ENCODE data around the gene ERG.
A peak's percentile ranks its signal among the peaks of the same experiment; 100 is the strongest.

ERG gene

DNA sequence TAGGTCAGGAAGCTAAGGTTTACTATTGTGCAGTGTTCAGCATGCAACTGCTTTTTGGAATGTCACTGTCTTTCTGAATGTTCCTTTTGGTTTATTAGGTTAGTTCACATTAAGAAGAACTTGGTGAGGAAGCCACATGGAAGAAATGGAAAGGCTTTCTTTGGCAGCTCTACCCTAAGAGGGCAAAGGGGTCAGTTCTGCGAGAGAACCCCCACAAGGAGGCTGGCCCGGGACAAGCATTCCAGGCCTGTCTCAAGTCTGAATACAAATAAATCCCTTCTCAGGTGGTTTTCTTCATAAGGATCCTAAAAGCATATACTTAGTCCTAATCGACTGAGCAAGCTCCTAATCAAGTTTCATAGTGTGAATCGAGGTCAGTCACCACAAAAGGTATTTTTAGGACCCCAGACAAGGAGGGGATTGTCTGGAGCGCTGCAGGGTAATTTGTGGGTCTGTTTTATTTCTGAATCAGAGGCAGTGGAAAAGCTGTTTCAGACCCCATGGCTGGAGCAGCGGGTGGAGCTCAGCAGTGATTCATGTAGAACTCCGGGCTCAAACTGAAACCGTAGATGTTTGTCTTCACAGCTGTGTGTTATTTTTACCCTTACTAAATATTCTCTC, 63.3 kb downstream of the ERG start:
- DNase-seq, result peak; percentile 85

DNA sequence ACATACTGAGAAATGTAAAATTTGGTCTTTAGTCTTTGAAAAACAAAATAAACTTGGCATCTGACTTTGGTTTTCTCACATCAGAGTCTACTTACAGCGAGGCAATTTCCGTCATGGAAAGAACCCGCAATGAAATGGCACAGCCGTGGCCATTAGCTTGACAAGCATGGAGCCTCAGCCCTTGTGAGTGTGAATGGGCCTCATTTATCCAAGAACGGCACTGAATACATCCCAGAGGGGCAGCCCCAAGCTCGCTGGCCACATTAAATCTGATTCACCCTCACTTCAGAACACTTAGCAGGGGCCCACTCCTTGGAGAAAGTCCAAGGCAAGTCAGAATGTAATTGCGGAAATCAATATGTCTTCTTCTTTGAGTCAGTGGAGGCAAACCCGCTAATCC, 64.8 kb downstream of the ERG start:
- no peak for DNase-seq

DNA sequence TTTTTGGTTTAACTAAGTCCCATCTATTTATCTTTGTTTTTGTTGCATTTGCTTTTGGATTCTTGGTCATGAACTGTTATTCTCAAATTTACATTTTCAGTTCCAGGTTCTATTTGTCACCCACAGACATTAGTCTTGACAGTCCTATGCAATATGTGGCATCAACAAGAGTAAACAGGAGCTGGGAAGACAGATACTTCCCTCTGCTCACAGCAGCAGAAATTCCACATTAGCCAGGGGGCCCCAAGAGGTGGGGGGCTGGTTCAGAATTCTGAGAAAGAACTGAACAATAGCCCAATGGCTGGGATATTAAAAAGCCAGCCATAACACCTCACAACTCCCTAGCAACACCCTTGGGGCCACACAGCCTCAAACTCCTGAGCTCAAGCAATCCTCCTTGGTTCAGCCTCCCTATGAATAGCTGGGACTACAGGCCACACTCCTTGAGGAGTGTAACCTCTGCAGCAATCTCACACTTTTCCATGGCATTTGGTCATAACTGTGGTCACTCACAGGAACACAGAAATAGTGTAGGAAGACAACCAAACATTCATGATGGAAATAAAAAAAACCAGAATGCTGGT, 67.8 kb downstream of the ERG start:
- no peak for DNase-seq

DNA sequence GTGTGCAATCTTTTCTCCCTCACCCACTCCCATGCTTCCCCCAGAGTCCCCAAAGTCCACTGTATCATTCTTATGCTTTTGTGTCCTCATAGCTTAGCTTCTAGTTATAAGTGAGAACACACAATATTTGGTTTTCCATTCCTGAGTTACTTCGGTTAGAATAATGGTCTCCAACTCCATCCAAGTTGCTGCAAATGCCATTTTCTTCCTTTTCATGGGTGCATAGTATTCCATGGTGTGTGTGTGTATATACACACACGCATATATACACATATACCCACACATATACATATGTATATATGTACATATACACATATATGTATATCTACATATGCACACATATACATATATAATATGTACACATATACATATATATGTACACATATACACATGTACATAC, 69.3 kb downstream of the ERG start:
- DNase-seq, result no peak

DNA sequence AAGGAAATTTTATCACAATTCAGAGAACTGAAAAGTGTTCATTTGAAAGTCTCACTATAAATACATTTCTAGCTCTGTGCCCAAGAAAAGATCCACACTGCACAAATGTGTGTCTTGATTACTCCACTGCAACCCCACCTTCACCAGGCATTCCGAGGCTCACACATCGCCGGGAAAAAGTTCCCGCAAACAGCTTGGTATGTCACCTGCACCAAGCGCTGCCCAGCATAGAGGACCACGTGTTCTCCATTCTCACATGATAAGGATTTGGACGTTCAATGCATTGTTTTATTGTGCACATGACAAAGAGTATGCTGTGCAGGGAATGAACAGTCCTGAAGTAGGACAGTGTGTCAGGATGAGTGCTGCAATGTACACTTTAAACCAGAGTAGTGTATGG, 70.1 kb downstream of the ERG start:
- DNase-seq, result no peak

DNA sequence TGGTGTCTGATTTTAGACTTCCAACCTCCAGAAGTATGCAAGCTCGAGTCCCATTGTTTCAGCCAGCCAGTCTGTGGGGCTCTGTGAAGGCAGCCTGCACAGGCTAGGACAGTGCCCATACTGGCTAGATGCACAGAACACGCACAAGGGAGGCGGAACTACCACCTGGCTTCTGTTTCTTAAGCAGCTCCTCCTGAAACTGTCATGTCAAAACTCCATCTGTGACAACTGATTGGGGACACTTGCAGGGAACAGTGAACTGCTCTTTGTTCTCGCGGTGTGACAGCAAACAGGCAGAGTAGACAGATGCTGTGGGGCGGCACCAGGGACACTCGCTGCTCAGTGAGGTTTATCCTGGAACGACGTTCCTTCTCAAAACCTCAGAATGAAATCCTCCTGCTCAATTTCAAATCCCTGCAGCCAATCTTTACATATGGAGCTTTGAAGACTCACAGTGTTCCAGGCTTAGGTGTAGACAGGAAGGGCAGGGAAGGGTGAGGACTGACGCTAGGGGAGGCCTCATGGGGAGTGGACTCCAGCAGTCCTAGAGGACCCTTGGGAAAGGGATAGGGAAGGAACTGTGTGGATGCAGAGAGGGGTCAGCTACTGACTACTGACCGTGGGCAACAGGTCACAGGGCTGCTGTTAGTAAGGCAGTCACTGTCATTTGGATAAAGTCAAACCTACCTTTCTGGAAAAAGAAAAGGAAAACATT, 73.8 kb downstream of the ERG start:
- DNase-seq, result no peak

DNA sequence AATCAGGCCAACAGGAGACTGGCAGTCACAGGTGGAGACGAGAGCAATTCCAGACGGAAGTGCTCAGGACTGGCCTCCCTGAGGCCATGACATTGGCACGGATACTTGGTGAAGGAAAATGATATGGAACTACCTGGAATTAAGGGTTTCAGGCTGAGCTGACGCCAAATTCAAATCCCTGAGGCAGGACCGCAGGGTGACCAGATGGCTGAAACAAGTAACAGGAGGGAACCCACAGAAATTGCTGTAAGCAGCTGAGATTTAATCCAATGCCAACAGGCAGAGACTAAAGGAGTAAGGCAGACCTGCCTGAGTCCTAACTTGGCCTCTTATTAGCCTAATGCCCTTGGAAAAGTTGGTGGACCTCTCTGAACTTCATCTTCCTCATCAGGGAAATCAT, 76.2 kb downstream of the ERG start:
- DNase-seq, result no peak

DNA sequence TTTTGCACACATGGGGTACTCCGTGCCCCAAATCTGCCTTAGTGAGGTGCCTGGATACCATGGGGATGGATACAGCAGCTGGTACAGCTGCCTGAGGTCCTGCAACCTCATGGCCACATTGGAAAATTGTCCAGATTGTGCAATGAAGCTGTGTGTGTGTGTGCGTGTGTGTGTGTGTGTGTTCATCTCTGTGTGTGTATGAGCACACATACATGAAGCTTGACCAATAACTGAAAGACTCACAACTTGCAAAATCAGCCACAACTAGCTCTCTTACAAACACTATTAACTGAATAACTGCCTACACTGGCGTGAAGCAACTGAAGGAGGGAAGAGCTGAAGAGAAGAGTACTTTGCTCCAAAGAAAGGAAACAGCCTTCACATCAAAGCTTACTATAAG, 78.1 kb downstream of the ERG start:
- DNase-seq, result no peak

DNA sequence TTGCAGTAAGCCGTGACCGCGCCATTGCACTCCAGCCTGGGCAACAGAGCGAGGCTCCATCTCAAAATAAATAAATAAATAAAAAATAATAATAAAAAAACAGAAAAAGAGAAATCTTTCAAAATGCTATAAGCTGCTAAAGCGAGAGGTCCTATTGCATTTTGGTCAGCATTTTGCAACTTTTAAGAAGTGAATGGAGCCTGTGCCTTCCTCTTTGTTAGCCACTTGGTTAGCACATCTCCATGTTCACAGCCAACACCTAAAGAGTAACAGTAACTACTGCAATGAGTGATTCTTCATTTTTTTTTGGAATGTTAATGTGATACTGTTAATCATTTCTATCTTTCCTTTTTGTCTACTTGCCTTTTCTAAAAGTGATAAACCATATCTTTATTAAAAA, 80.6 kb downstream of the ERG start:
- DNase-seq, result no peak

DNA sequence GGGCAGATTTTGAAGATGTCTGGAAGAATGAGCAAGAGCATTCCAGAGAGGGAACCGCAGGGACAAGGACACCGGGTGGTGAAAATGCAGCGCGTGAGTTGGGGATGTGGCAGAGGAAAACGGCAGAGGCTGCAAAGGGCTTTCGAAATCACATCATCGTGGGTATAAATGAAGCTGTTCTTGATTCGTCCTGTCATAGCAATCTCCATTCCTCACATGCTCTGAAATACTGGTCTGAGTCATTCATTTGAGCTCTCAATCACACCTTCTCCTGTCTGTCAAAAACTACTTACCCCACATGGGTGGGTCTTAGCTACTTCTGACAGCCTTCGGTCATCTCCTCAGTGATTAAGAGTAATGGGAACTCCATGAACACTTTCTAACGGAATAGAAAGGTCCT, 81.5 kb downstream of the ERG start:
- DNase-seq, result no peak

DNA sequence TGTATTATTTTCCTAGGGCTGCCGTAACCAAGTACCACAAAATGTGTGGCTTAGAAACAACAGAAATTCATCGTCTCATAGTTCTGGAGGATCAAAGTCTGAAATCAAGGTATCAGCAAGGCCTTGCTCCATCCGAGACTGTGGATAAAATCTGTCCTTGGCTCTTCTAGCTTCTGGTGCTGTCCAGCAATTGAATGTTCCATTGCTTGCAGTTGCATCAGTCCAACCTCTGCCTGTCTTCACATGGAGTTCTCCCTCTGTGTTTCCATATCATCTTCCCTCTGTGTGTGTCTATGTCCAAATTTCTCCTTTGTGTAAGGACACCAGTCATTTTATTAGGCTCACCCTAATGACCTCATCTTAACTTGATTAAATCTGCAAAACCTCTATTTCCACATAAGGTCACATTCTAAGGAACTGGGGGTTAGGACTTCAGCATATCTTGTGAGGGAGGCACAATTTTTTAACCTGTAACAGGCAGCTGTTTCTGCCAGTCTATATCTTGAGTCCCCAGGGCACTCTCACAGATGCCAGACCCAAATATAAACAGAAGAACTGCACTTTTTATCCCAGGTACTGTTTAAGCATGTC, 84.2 kb downstream of the ERG start:
- DNase-seq, result peak; percentile 44

DNA sequence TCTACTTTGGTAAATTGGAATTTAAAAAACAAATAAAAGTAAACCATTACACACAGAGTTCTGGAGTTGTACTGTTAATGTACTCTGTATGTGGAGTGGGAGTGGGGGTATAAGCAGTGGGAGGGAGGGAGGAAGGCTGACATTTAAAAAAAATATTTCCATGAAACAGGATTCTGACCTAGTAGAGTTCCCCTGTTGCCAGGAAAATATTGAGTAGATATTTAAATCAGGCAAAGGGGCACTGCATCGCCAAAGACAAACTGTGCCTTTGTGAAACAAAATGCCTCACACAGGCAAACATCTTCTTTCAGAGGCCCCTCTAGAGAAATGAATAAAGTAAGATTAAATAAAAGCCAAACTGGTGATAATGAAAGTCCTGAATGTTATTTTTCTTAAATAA, 87.8 kb downstream of the ERG start:
- no peak for DNase-seq

DNA sequence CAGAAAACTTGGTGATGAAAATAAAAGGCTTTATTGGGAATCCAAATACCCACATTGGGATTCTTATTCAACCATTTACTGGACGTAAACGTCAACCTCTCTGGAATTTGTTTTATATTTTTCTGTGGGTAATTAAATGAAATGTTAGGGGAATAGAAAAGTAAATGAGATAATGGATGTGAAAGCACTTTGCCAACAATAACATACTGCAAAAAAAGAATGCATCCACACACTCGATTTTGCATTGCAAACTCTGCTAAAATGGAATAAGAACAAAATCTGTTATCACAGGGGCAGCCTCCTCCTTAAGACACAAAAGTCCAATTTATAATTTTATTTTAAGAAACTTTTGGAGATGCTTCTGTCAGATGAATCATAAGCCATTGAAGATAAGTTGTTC, 88.4 kb downstream of the ERG start:
- no peak for DNase-seq

DNA sequence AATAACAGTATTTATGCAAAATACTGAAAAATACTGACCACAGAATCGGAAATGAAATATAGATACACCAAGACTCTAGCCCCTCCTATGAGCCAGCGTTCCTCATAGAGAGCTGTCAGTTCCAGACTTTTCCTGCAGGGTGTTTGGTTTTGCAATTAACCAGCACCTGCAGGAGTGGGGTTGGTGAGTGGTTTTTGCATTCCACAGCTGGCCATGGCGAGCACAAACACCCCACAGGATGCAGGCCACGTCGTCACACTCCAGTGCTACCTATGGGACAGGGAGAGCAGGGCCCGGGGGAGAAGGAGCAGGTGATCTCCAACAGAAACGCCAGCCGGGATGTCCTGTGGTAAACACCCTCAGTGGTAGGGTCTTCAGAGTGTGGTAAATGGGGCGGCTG, 94.1 kb downstream of the ERG start:
- no peak for DNase-seq

DNA sequence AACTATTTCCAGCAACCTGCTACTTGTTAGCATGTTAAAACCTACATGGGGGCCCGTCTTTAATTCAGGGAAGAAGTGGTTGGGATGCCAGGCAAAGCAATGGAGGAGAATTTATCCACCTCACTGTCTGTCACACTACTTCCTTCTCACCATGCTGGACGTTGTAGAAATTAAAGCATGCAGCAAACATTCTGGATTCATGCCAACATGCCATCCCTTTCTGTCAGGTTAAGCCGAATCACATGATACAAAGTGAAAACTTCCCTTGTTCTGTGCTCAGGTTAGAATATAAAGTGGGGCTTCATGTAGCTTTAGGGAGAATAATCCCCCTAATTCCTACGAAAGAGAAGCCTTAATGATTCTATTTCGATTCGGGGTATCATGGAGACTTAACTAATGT, 95.5 kb downstream of the ERG start:
- no peak for DNase-seq

DNA sequence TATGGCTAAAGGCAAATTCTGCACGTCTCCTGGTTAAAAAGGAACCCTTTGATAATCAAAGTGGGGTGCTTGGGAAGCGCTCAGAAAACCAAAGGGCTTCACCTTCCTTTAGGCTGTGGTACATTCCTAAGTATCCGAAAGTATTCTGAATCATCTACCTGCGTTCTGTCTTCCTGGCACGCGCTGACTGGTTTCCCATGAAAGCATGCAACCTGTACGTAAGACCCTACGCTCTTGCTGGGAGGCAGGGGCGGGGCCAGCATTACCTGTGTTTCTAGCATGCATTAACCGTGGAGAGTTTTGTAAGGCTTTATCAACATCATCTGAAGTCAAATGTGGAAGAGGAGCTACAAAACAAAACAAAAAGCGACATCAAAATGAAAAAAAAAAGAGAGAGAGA, 96.0 kb downstream of the ERG start:
- DNase-seq, result no peak

DNA sequence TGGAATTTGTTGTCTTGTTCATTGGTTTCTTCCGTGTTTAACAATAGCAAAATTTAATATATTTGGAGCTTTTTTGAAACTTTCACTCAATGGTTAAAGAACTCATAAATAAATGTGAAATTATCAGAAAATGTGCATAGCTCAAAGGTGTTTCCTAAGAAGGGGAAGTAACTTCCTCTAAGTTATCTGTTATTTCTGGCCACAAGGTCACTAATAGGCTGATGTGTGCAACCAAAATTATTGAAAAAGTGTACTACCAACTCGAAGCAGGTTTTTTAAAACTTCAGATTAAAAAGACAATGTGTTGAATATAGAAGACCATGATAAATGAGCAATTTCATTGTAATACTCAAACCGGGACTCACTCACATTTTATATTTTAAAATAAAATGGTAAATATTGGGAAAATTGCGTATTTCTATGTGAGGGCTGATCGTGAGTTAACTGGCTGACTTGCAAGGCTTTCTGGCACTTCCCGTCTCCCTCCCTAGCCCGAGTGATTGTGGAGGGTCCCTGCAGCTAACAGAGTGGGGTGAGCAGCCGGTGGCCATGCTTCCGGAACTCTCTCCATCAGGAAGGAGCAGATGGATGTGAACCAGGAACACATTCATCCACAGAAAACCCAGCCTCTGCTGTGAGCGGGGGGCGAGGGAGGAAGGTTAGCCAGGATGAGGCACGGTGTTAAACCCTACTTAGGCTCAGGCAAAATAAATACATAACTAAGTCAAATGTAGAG, 96.9 kb downstream of the ERG start:
- DNase-seq, result no peak

DNA sequence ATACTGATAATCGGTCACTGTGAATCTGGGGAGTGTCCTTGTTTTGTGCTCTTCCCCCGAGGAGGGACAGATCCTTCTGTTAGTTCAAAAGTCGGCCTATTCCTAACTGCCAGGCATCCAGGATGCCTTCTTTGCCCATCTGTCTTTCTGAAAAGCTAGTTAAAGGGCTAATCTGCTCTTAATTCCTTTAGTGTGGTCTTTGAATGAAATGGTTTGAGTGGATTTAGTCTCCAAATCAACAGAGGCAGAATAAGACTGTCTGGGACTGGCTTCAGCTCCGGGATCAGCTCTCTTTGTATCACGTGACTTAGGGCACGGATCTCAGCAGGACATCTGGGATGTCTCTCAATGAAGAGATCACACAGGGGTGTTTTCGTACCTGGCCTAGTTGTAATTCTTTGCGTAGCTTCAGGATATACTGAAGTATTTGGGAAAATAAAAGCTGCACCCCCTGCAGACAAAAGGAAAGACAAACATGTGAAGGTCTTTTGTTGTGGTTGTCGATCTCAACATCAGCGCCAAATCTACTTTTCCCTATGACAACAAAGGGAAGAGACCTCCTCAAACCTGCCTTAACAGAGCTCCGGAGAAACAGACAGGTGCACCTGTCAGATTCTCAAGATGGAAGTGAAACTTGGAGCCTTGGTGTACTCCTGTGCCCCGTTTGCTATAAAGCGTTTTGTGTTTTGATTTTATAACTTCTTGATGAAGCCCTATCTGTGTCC, 97.9 kb downstream of the ERG start:
- DNase-seq, result no peak

DNA sequence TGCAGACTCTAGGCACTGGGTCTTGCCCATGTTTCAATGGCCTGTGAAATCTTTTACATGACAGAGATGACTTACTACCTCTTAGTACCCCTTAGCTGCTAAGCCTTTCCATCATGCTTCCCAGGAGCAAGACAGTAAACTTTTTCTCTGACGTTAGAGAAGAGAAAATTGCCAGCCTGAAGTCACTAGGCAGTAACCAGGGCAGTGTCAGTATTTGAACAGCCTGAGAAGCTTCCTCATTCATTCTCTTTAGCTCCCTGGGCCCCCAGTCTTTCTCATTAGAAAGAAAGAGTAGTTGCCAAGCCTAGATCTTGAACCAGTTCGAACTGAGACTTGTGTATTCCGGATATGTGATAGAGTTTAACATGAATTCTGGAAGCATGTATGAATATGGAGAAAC, 99.2 kb downstream of the ERG start:
- no peak for DNase-seq

DNA sequence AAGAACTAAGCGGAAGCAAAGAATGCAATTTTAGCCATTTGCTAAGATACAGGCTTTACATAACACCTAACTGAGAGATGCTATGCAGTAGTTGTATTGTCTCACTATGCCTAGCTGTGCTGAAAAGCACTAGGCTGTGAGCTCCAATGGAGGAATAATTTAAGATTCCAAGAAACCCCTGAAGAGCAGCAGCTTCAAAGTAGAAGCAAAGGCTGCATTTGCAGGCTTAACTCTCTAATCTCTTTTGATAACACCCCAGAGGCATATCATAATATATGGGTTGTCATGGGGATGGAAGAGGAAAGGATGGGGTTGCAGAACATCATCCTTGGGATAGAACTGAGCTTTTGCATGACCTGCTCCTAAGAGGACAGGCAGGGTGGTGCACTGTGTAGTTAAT, 102.0 kb downstream of the ERG start:
- DNase-seq, result no peak

DNA sequence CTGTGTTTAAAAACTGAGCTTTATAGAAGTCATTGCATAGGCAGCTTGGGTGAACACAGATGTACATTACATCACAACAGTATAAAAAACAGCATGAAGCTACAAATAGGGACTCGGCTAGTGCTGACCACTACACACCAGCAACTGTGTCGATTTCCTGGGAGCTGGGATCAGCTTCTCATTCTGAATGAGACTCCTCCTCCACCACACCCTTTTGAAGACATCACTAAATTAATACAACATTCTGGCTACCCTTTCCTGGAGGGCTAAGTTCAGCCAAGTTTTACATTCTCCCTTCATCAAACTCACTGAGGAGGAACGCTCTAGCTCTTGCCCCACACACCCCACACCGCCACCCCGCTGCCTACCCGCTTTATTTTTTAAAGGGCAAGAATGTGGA, 102.7 kb downstream of the ERG start:
- DNase-seq, result no peak

DNA sequence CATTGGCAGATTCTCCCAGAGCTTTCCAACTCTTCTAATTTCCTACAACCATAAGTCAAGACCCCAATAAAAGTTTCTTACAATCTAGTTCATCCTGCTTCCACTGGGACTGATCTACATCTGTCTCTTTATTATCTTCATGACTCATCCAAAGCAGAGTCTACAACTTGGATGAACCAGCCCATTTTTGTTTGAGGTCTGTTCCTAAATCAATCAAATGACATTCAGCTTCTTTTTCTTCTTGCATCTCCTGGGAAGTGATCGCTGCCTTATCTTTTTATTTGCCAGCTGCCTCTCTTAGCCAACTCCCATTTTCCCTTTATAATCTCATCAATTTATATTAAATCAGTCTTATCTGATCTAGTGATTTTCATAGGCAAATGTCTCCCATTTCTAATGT, 105.6 kb downstream of the ERG start:
- no peak for DNase-seq

DNA sequence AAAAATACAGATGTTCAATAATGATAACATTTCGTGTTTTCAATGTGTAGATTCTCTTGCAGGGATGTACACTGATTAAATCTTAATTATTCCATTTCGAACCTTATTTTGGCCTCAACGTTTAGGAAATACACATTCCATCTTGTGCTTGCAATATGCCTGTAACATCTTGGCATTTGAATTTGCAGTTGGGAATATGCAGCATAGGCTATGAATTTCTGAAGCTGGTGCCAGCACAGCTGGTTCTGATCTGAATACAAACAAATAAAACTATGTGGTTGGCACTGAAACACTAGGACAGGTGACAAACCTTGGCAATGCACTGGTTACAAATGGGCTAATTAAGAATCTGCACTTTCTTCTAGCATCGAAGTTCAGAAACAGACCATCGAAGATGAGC, 108.4 kb downstream of the ERG start:
- no peak for DNase-seq
